ENCODE results near the gene TSPAN2. TPM values are rescaled to one million over a fixed set of nuclear protein-coding genes. Genes with fewer than 3 reads are reported as not detected.

The TSPAN2 gene
- total RNA-seq, 1 donor from 2014 or later: 6.1 TPM

DNA sequence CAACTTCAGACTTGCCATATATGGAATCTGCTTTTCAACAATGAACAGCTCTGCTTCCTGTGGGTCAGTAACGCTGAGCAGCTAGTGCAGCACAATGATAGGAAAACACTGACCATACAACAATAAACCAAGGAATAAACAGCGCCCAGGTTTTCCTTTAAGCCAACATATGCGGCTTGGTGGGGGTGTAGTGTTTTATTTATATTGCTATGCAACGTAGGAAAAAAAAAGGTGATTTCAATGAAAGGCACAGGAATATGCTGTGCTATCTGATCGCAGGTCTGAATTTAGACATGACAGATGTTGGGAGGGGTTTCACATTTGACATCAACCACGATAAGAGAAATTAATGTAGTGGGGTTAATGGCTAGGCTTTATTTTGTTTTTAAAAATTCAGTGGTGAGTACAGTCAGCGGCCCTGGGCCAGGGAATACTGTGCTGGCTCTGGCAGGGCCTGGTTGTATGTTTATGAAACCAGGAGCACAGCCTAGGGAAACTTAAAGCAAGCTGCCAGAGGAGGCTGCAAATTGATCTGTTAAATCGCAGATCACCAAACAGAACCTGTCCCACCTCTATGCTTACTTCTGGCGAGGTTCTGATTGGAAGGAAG is 4.3 kb downstream of the TSPAN2 start:
- DNase-seq (no peak), ATAC-seq (peak; percentile 29)
- Histone ChIP-seq H3K27me3 (no peaks in the 10 kb centered on the region), H3K4me3 (no peak overlapping the region), H3K9me3 (no peaks in the 10 kb centered on the region), H3K27ac (peak overlapping the region; percentile 51), H3K4me1 (peaks cover 14% of the 10 kb centered on the region), H3K36me3 (no peaks in the 10 kb centered on the region)
- intact Hi-C loops (cut with DNase I): no loop called here
- no peak for TF ChIP-seq CTCF (IDR thresholded peaks at IDR 0.05)

DNA sequence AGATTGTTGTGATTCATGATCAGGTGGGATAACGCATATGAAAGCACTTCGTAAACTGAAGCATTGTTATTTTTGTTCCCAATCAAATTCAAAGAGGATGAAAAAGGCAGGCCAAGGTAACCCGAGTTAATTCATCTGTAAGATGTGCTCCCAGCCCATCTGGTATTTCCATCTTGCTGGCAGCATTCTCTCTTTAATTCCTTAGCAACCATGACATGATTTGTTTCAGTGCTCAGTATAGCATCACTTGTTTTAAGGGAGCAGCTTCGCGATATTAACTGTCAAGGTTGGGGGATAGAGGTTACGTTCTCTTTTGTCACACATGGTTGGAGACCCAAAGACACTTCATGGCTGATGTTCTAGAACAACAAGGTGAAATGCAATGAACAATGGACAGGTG is 6.4 kb downstream of the TSPAN2 start:
- no peak for TF ChIP-seq CTCF (IDR thresholded peaks at IDR 0.05)
- intact Hi-C loops (cut with DNase I): no loop called here
- ATAC-seq (no peak), DNase-seq (no peak)
- Histone ChIP-seq H3K36me3 (no peaks in the 10 kb centered on the region), H3K4me1 (peaks cover 10% of the 10 kb centered on the region), H3K27ac (no peak overlapping the region), H3K9me3 (no peaks in the 10 kb centered on the region), H3K27me3 (no peaks in the 10 kb centered on the region), H3K4me3 (no peak overlapping the region)

- TF ChIP-seq CTCF (IDR thresholded peaks at IDR 0.05): no peak
- no peaks in the 10 kb centered on the region for H3K9me3 ChIP-seq
- DNase-seq: no peak
- intact Hi-C loops (cut with DNase I): no loop called here
- no peak overlapping the region for H3K27ac ChIP-seq
- no peak overlapping the region for H3K4me3 ChIP-seq
- H3K36me3 ChIP-seq: no peaks in the 10 kb centered on the region
- no peak for ATAC-seq
- no peaks in the 10 kb centered on the region for H3K27me3 ChIP-seq
- H3K4me1 ChIP-seq: no peaks in the 10 kb centered on the region
Observed at GRCh38 chr1:115078708-115079107, 10.6 kb downstream of the TSPAN2 start.

DNA sequence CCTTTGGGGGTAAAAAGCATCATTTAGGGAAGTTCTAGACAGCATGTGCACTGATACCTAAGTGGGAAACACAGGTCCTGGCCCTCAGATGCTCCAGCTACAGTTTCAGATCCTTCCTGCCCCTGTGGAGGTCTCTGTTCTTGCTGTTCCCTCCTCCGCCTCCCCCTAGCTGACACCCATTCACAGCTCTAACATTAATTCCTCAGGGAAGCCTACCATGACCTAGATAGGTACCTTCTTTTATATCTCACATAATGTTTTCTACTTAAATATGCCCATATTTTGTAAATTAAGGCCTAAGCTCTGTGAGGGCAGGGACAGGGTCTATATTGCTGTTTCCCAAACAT is 11.3 kb downstream of the TSPAN2 start:
- Histone ChIP-seq H3K27ac (no peak overlapping the region), H3K36me3 (no peaks in the 10 kb centered on the region), H3K9me3 (no peaks in the 10 kb centered on the region), H3K4me1 (peaks cover 5% of the 10 kb centered on the region), H3K27me3 (no peaks in the 10 kb centered on the region), H3K4me3 (no peak overlapping the region)
- intact Hi-C loops (cut with DNase I): no loop called here
- ATAC-seq: no peak
- no peak for DNase-seq
- no peak for TF ChIP-seq CTCF (IDR thresholded peaks at IDR 0.05)

GRCh38 chr1:115077286-115077983 is 11.9 kb downstream of the TSPAN2 start:
- DNase-seq (no peak), ATAC-seq (no peak)
- Histone ChIP-seq H3K36me3 (no peaks in the 10 kb centered on the region), H3K9me3 (no peaks in the 10 kb centered on the region), H3K4me1 (peaks cover 6% of the 10 kb centered on the region), H3K27ac (no peak overlapping the region), H3K27me3 (no peaks in the 10 kb centered on the region), H3K4me3 (no peak overlapping the region)
- intact Hi-C loops (cut with DNase I): no loop called here
- no peak for TF ChIP-seq CTCF (IDR thresholded peaks at IDR 0.05)

All from upper lobe of right lung (tissue), 1 donor.